Nephron progenitor cell (in vitro differentiated cells): ENCODE measurements around the gene ATP2C2.
A peak's percentile ranks its signal among the peaks of the same experiment; 100 is the strongest.

Source experiments
- DNase-seq: peaks from one replicate; pipeline ENCODE4 v3.0.0; 2021
- H3K27ac Mint-ChIP-seq: 2 replicates; pipeline ENCODE4 v1.8.0; 2021; ENCODE audit warnings: mild to moderate bottlenecking, moderate library complexity, mixed read lengths
- H3K27me3 Mint-ChIP-seq: 2 replicates; pipeline ENCODE4 v1.8.0; 2021; ENCODE audit warnings: mild to moderate bottlenecking, low read depth, mixed read lengths; ENCODE audit not compliant: poor library complexity
- H3K36me3 Mint-ChIP-seq: 2 replicates; pipeline ENCODE4 v1.8.0; 2021; ENCODE audit warnings: low read depth, mixed read lengths
- H3K4me1 Mint-ChIP-seq: 2 replicates; pipeline ENCODE4 v1.8.0; 2021; ENCODE audit warnings: mixed read lengths
- H3K4me3 Mint-ChIP-seq: 2 replicates; pipeline ENCODE4 v1.8.0; 2021; ENCODE audit warnings: mild to moderate bottlenecking, moderate library complexity, mixed read lengths
- H3K9me3 Mint-ChIP-seq: 2 replicates; pipeline ENCODE4 v1.8.0; 2021; ENCODE audit warnings: mild to moderate bottlenecking, moderate library complexity, mixed read lengths
- TF ChIP-seq, protein P1 (sequence below): fragments of 200-600 bp; sonication (generic); IDR thresholded peaks from 2 replicates; pipeline ENCODE4 v1.5.0; 2021; ENCODE audit warnings: antibody characterized with exemption

The ATP2C2 gene

DNA sequence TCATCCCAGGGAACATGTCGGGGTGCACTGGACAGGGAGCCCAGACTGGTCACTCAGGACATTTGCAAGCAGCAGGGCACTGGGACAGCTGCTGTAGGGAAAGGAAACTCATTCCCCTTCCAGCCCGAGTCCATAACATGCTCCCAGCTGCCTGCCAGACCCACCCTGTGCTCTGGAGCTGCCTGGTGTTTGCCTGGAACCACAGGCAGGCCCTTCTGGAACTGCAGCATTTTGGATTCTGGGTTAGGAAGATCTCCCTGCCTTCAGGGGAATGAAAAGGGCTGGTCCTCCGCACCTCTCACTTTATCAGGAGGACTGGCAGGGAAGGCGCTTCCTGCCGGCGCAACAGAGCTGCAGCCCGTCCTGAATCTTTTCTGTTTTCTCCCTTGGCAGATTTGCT, 94.9 kb downstream of the ATP2C2 start:
- Mint-ChIP-seq H3K4me3 (no peak overlapping the region), H3K27ac (peak overlapping the region; percentile 77), H3K27me3 (peaks cover 3% of the 10 kb centered on the region), H3K9me3 (peaks cover 35% of the 10 kb centered on the region), H3K4me1 (peaks cover 17% of the 10 kb centered on the region), H3K36me3 (peaks cover 49% of the 10 kb centered on the region)
- no peak for DNase-seq
- TF ChIP-seq, protein P1, sequence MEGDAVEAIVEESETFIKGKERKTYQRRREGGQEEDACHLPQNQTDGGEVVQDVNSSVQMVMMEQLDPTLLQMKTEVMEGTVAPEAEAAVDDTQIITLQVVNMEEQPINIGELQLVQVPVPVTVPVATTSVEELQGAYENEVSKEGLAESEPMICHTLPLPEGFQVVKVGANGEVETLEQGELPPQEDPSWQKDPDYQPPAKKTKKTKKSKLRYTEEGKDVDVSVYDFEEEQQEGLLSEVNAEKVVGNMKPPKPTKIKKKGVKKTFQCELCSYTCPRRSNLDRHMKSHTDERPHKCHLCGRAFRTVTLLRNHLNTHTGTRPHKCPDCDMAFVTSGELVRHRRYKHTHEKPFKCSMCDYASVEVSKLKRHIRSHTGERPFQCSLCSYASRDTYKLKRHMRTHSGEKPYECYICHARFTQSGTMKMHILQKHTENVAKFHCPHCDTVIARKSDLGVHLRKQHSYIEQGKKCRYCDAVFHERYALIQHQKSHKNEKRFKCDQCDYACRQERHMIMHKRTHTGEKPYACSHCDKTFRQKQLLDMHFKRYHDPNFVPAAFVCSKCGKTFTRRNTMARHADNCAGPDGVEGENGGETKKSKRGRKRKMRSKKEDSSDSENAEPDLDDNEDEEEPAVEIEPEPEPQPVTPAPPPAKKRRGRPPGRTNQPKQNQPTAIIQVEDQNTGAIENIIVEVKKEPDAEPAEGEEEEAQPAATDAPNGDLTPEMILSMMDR: no peak

DNA sequence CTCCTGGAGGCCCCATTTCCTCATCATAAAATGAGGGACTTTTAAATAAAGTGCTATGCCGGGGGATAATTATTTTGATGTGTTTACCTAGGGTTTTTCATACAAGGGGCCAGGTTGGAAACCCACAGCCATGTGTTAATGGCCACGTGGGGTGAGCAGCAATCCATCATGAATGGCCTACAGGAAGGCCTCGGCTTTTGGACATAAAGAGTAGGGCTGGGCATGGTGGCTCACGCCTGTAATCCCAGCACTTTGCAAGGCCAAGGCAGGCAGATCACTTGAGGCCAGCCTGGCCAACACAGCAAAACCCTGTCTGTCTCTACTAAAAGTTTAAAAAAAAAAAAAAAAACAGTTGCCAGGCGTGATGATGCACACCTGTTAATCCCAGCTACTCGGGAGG, 95.8 kb downstream of the ATP2C2 start:
- no peak for DNase-seq
- Mint-ChIP-seq H3K4me3 (no peak overlapping the region), H3K36me3 (peaks cover 57% of the 10 kb centered on the region), H3K4me1 (peaks cover 17% of the 10 kb centered on the region), H3K9me3 (peaks cover 30% of the 10 kb centered on the region), H3K27me3 (peaks cover 3% of the 10 kb centered on the region), H3K27ac (no peak overlapping the region)
- TF ChIP-seq, protein P1: no peak

DNA sequence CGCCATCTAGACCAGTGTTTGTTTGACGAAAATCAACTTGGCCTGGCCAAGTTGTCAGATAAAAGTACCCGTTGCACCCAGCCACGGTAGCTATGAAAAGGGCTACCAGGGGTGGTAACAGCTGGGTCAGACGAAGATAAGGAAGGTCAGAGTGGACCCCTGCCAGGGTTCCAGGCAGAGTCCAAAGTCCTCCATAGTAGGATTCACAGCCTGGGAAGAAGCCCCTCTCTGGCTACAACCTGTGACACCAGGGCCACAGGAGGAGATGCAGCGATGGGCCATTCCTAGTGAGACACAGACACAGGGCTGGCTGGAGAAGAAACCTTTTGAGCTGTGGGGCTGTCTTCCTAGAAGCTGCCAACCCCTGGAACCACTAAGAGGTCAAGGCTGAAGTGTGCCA, 96.8 kb downstream of the ATP2C2 start:
- Mint-ChIP-seq H3K27me3 (peaks cover 3% of the 10 kb centered on the region), H3K27ac (no peak overlapping the region), H3K9me3 (peaks cover 29% of the 10 kb centered on the region), H3K4me3 (no peak overlapping the region), H3K4me1 (peaks cover 17% of the 10 kb centered on the region), H3K36me3 (peaks cover 57% of the 10 kb centered on the region)
- TF ChIP-seq, protein P1: no peak
- DNase-seq: no peak

DNA sequence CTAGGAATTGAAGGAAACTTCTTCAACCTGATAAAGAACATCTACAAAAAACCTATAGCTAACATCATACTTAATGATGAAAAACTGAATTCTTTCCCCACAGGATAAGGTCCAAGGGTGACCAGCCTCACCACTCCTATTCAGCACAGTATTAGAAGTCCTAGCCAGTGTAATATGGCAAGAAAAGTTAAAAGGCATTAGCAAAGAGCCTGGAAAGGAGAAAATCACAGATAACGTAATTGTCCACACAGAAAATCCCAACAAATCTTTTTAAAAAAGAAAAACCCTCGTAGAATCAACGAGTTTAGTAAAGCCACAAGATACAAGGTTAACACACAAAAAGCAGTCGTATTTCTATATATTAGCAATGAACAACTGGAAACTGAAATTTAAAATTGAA, 98.4 kb downstream of the ATP2C2 start:
- H3K27me3 Mint-ChIP-seq: peaks cover 3% of the 10 kb centered on the region
- H3K27ac Mint-ChIP-seq: no peak overlapping the region

DNA sequence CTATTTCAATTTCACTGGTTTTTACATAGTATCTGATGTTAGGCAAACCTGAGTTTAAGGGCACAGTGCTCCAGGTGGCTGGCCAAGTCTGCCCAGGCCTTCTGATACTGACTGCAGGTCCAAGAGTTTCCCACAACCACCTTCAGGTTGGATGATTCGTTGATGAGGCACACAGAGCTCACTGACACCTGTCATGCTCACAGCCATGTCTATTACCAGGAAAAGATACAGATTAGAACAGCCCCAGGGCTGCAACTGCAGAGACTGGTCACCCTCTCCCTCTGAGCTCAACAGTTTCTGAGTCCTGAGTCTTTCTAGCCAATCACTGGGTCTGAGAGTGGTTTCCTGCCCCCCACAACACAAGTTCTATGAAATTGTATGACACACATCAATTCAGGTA, 98.9 kb downstream of the ATP2C2 start:
- DNase-seq: no peak
- Mint-ChIP-seq H3K27me3 (peaks cover 3% of the 10 kb centered on the region), H3K4me3 (no peak overlapping the region), H3K36me3 (peaks cover 65% of the 10 kb centered on the region), H3K27ac (peak overlapping the region; percentile 23), H3K9me3 (peaks cover 39% of the 10 kb centered on the region), H3K4me1 (peaks cover 8% of the 10 kb centered on the region)
- TF ChIP-seq, protein P1: no peak

More for the DNA sequence above, 98.4 kb downstream of the ATP2C2 start:
- H3K9me3 Mint-ChIP-seq: peaks cover 34% of the 10 kb centered on the region
- H3K4me1 Mint-ChIP-seq: peaks cover 14% of the 10 kb centered on the region
- H3K36me3 Mint-ChIP-seq: peaks cover 59% of the 10 kb centered on the region
- no peak for DNase-seq
- TF ChIP-seq, protein P1: no peak
- no peak overlapping the region for H3K4me3 Mint-ChIP-seq

DNA sequence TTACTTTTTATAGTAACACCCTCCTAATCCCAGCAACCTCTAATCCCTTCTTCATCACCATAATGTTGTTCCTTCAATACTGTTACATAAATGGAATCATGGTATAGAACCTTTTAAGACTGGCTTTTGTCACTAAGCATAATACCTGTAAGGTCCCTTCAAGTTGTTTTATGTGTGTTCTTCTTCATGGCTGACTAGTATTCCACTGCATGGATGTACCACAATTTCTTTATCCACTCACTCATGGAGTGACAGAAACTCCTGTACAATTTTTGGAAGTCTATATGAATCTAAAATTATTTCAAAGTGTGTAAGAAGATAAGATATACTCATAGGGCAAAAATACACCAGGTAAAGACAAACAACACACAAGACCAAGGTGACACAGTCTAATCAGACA, 99.4 kb downstream of the ATP2C2 start:
- Mint-ChIP-seq H3K36me3 (peaks cover 69% of the 10 kb centered on the region), H3K4me1 (peaks cover 8% of the 10 kb centered on the region), H3K9me3 (peaks cover 40% of the 10 kb centered on the region), H3K27ac (peak overlapping the region; percentile 23), H3K27me3 (peaks cover 3% of the 10 kb centered on the region), H3K4me3 (no peak overlapping the region)
- DNase-seq: no peak
- TF ChIP-seq, protein P1: no peak
